NCI-H146 treated with DMSO at 0.1 percent for 48 hours (cell line): ENCODE data around the gene LMBRD1.

ENCODE experiments used
- DNase-seq: peaks from one replicate; lab custom pipeline; 2025; ENCODE audit not compliant: unreplicated experiment; lab: John Stamatoyannopoulos, UW

LMBRD1 gene

GRCh38 chr6:69643688-69644087, 153.1 kb downstream of the LMBRD1 start:
- no peak for DNase-seq

- no peak for DNase-seq
These were observed 163.9 kb downstream of the LMBRD1 start for GRCh38 chr6:69632932-69633331.

GRCh38 chr6:69631552-69632346, 165.1 kb downstream of the LMBRD1 start:
- DNase-seq = no peak

GRCh38 chr6:69630767-69631166, 166.0 kb downstream of the LMBRD1 start:
- DNase-seq = no peak

- no peak for DNase-seq
These were observed 169.2 kb downstream of the LMBRD1 start for GRCh38 chr6:69627625-69628024.

- no peak for DNase-seq
These were observed 171.9 kb downstream of the LMBRD1 start for GRCh38 chr6:69624944-69625343.
